GM21526 (cell line): ENCODE measurements around the gene SPTBN4.
"Not testable (repeated sequence)": the region's sequence is repeated elsewhere in the genome, so short reads cannot be mapped to it uniquely, and the experiment has no call there.

ENCODE experiments used
- ATAC-seq: cut with Tn5 transposase; IDR thresholded peaks from one replicate; pipeline ENCODE4 v1.9.1; 2021; ENCODE audit warnings: moderate library complexity; ENCODE audit not compliant: unreplicated experiment, low FRiP score

Gene SPTBN4

DNA sequence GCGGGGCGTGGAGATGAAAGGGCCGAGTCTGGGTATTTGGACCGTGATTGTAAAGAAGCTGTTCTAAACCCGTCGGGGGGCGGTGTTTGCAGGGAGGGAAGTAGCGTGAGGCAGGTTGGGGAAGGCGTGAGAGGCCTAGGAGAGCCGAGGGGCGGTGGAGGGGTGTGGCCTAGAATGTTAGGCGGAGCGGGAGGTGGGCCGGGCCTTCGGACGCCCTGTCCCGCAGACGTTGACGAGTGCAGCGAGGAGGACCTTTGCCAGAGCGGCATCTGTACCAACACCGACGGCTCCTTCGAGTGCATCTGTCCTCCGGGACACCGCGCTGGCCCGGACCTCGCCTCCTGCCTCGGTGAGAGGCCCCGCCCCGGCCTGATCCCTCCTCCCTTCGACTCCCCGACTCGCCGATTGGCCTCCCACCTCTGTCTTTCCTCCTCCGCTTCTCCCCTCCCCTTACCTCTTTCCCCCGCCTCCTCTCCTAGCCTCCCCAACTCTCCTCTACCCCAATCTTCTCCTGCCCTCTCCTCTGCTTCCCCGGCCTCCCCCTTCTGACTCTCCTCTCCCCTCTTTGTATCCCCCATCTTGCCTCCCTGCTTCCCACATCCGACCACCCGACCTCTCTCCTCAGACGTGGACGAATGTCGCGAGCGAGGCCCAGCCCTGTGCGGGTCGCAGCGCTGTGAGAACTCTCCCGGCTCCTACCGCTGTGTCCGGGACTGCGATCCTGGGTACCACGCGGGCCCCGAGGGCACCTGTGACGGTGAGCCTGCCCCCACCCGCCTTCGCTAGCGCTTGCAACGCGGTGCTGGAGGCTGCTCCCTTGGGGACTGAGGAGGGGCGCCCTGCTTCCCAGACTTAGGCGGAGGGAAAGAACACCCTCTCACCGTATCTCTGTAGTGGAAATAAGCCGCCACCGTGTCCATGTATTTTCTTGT, 147.2 kb downstream of the SPTBN4 start:
- ATAC-seq, result no peak

DNA sequence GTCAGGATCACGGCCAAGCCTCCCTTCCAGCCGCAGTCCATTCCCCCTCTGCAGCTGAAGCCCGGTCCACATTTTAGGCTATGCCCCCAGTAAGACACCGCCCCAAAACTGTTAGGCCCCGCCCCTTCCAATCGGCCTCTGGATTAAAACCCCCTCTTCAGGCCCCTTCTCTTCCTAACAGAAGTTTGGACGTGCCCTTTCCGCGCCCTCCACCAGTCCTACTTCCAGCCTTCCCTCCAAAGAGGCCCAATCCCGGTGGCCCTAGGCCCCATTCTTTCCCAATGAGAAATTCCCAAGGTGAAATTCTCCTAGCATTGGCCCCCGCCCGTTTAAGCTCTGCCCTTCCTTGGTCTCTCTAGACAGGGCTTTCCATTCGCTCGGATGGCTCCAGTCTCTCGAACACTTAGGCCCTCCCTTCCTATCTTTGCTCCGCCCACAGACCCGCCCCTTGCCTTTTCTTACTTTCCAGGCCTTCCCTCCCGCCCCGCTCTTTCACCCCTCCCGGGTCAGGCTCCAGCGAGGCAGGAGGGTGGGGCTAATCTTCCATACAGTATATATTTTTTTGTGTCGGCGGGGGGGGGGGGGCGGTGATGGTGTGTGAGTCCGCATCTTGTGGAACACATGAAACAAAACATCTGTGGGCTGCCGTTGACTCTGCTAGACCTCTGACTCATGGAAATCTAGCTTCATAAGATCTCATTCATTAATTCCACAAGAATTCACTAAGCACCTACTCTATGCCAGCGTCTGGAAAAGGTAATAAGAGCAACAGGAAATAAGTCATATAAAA, 148.0 kb downstream of the SPTBN4 start:
- ATAC-seq, result no peak

- ATAC-seq, result no peak
Observed at GRCh38 chr19:40616178-40616577, 149.4 kb downstream of the SPTBN4 start.

DNA sequence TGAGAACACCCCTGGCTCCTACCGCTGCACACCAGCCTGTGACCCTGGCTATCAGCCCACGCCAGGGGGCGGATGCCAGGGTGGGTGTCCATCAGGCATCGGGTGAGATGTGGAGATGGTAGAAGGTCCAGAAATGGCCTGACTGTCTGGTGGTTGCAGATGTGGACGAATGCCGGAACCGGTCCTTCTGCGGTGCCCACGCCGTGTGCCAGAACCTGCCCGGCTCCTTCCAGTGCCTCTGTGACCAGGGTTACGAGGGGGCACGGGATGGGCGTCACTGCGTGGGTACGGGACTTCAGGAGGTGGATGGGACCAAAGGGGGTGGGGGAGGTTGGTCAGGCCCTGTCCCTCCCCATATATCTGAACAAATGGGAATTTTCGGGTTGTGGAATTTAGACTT, 150.1 kb downstream of the SPTBN4 start:
- no peak for ATAC-seq

DNA sequence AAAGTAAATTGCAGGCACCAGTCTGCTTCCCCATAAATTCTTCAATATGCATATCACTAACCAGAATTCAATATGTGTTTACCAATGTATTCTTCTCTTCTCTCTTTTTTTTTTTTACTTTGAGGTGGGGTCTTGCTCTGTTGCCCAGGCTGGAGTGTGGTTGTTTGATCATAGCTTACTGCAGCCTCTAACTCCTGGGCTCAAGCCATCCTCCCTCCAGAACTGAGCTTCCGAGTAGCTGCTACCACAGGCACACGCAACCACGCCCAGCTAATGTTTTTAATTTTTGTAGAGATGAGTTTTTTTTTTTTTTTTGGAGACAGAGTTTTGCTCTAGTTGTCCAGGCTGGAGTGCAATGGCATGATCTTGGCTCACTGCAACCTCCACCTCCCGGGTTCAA, 151.2 kb downstream of the SPTBN4 start:
- no peak for ATAC-seq

- ATAC-seq, result no peak
Observed at GRCh38 chr19:40619333-40620160, 152.7 kb downstream of the SPTBN4 start.

GRCh38 chr19:40620161-40620485, 153.3 kb downstream of the SPTBN4 start:
- ATAC-seq, result no peak

- no peak for ATAC-seq
Observed at GRCh38 chr19:40621283-40621682, 154.5 kb downstream of the SPTBN4 start.

- ATAC-seq, result no peak
Observed at GRCh38 chr19:40621966-40622772, 155.4 kb downstream of the SPTBN4 start.

DNA sequence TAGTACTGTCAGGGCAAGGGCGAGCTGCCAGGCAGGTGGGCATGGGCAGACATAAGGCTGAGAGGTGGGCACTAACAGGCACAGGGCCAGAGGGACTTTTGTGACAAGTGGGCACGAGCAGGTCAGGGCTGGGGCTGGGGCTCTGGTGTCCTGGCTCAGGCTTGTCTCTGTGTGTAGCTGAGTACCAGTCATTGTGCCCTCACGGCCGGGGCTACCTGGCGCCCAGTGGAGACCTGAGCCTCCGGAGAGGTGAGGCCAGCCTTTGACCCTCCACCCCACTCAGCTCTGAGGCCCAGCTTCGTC, 155.9 kb downstream of the SPTBN4 start:
- no peak for ATAC-seq

DNA sequence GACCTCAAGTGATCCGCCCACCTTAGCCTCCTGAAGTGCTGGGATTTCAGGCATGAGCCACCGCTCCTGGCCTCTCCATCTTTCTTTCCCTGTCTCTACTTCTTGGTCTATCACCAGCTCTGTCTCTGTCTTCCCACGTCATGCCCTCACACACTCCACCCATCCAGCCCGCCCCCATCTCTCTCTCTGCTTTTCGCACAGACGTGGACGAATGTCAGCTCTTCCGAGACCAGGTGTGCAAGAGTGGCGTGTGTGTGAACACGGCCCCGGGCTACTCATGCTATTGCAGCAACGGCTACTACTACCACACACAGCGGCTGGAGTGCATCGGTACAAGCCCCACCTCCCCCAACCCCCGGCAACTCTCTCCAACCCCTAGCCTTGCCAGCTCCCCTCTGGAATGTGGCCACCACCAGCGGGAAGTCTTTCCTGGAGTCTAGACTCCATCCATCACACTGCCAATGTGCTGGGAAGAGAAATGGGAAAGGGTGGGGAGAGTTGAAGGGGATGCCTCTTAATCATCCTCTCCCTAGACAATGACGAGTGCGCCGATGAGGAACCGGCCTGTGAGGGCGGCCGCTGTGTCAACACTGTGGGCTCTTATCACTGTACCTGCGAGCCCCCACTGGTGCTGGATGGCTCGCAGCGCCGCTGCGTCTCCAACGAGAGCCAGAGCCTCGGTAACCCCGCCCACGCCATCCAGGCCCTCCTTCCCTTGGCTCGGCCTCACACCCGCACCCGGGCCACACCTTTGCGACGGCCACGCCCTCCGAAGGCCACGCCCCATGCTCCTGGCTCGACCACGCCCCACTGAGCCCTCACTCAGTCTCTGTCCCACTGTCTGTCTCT, 156.8 kb downstream of the SPTBN4 start:
- ATAC-seq, result no peak

DNA sequence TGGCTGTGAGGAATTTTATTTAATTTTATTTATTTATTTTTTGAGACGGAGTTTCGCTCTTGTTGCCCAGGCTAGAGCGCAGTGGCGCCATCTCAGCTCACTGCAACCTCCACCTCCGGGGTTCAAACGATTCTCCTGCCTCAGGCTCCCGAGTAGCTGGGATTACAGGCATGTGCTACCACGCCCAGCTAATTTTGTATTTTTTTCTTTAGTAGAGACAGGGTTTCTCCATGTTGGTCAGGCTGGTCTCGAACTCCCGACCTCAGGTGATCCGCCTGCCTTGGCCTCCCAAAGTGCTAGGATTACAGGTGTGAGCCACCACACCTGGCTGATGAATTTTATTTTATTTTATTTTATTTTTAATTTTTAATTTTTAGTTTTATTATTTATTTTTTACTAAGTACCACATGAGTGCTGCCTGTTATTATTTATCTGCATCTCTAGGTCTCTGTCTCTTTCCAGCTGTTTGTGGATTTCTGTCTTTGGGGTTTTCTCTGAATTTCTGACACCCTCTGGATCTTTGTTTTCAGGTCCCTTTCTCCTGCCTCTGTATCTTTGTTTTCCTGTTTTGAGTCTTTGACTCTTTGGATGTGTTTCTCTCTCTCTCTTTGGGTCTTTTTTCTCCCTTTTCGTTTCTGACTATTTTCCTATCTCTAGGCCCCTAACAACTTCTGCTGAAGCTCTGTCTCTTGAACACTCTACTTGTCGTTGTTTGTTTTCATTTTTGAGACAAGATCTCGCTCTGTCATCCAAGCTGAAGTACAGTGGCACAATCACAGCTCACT, 157.8 kb downstream of the SPTBN4 start:
- ATAC-seq, result not testable (repeated sequence)

- no peak for ATAC-seq
Observed at GRCh38 chr19:40625406-40626120, 158.8 kb downstream of the SPTBN4 start.
